Cerebellar cortex (tissue), 1 donor: ENCODE measurements around the gene DNAH6.

Experiments
- DNase-seq: peaks from one replicate; pipeline ENCODE4 v3.0.0-alpha.2; 2015; ENCODE audit warnings: low spot score

DNAH6 gene

GRCh38 chr2:84697895-84698294, 181.6 kb downstream of the DNAH6 start:
- no peak for DNase-seq

GRCh38 chr2:84700006-84700405, 183.7 kb downstream of the DNAH6 start:
- no peak for DNase-seq

GRCh38 chr2:84701880-84702279, 185.6 kb downstream of the DNAH6 start:
- DNase-seq: no peak

- DNase-seq: no peak
Measured at GRCh38 chr2:84702941-84703340, 186.6 kb downstream of the DNAH6 start.

GRCh38 chr2:84703831-84704230, 187.5 kb downstream of the DNAH6 start:
- no peak for DNase-seq

GRCh38 chr2:84704505-84705244, 188.4 kb downstream of the DNAH6 start:
- DNase-seq: no peak

GRCh38 chr2:84705858-84706257, 189.6 kb downstream of the DNAH6 start:
- DNase-seq: no peak

- no peak for DNase-seq
Measured at GRCh38 chr2:84708442-84708841, 192.1 kb downstream of the DNAH6 start.

- DNase-seq: no peak
Measured at GRCh38 chr2:84711651-84712050, 195.4 kb downstream of the DNAH6 start.

- DNase-seq: no peak
Measured at GRCh38 chr2:84713441-84713840, 197.1 kb downstream of the DNAH6 start.

- peak; percentile 0 for DNase-seq
Measured at GRCh38 chr2:84716564-84716963, 200.3 kb downstream of the DNAH6 start.

GRCh38 chr2:84717302-84717701, 201.0 kb downstream of the DNAH6 start:
- DNase-seq: no peak

GRCh38 chr2:84719434-84719833, 203.1 kb downstream of the DNAH6 start:
- DNase-seq: no peak

- no peak for DNase-seq
Measured at GRCh38 chr2:84723831-84724230, 207.5 kb downstream of the DNAH6 start.

GRCh38 chr2:84725717-84726116, 209.4 kb downstream of the DNAH6 start:
- no peak for DNase-seq

GRCh38 chr2:84727315-84727714, 211.0 kb downstream of the DNAH6 start:
- no peak for DNase-seq

GRCh38 chr2:84729224-84729623, 212.9 kb downstream of the DNAH6 start:
- DNase-seq: no peak

- DNase-seq: no peak
Measured at GRCh38 chr2:84731185-84731584, 214.9 kb downstream of the DNAH6 start.

GRCh38 chr2:84732897-84733778, 216.8 kb downstream of the DNAH6 start:
- DNase-seq: no peak

- DNase-seq: no peak
Measured at GRCh38 chr2:84735389-84735788, 219.1 kb downstream of the DNAH6 start.

GRCh38 chr2:84741182-84741822, 225.0 kb downstream of the DNAH6 start:
- DNase-seq: peak; percentile 5

- DNase-seq: no peak
Measured at GRCh38 chr2:84748341-84748740, 232.0 kb downstream of the DNAH6 start.

GRCh38 chr2:84749442-84749841, 233.1 kb downstream of the DNAH6 start:
- no peak for DNase-seq
